Measurements from ENCODE around the gene ULK4. TPM values are rescaled to one million over a fixed set of nuclear protein-coding genes. Genes with fewer than 3 reads are reported as not detected.

Gene ULK4
- total RNA-seq, 4 donors from 2014 or later = 15.8 to 20.6 (median 16.3) TPM

GRCh38 chr3:41599127-41599484, 362.8 kb downstream of the ULK4 start:
- no peak for ATAC-seq (ENCODE audit: low FRiP score)
- no peak for TF ChIP-seq CTCF (IDR thresholded peaks at IDR 0.05)

GRCh38 chr3:41598402-41599126, 363.3 kb downstream of the ULK4 start:
- no peak for TF ChIP-seq CTCF (IDR thresholded peaks at IDR 0.05)
- ATAC-seq (ENCODE audit: low FRiP score) (no peak), DNase-seq (ENCODE audit: low spot score) (no peak)

More at GRCh38 chr3:41599127-41599484, 362.8 kb downstream of the ULK4 start:
- DNase-seq (ENCODE audit: low spot score) = no peak

GRCh38 chr3:41593774-41594173, 368.1 kb downstream of the ULK4 start:
- no peak for TF ChIP-seq CTCF (IDR thresholded peaks at IDR 0.05)
- ATAC-seq (ENCODE audit: low FRiP score) = no peak
- no peak for DNase-seq (ENCODE audit: low spot score)

- ATAC-seq (ENCODE audit: low FRiP score) = no peak
- no peak for DNase-seq (ENCODE audit: low spot score)
- TF ChIP-seq CTCF (IDR thresholded peaks at IDR 0.05) = no peak
These were observed 369.0 kb downstream of the ULK4 start for GRCh38 chr3:41592753-41593510.

- no peak for DNase-seq (ENCODE audit: low spot score)
- TF ChIP-seq CTCF (IDR thresholded peaks at IDR 0.05) = no peak
- no peak for ATAC-seq (ENCODE audit: low FRiP score)
These were observed 378.9 kb downstream of the ULK4 start for GRCh38 chr3:41583014-41583413.

- ATAC-seq (ENCODE audit: low FRiP score) (no peak), DNase-seq (ENCODE audit: low spot score) (no peak)
- TF ChIP-seq CTCF (IDR thresholded peaks at IDR 0.05) = no peak
These were observed 380.2 kb downstream of the ULK4 start for GRCh38 chr3:41581700-41582099.

Measured in omental fat pad (tissue), 4 donors.